K562 (cell line): ENCODE data around the gene QKI. TPM values are rescaled to one million over a fixed set of nuclear protein-coding genes. Genes with fewer than 3 reads are reported as not detected.

Source experiments
- ATAC-seq: fragments of 200-7000 bp; cut with Tn5 transposase; 3 replicates; pipeline ENCODE4 v1.9.1; 2020; ENCODE audit warnings: moderate library complexity
- BruUV-seq: library from RNA; stranded (reverse); fragments of 400-500 nt; replicated peaks from 2 replicates; lab custom pipeline; 2021; lab: Mats Ljungman, UMichigan
- CTCF ChIA-PET: fragments of 300-600 bp; formaldehyde crosslinking; extraction: SDS; loops from one replicate; lab custom pipeline; 2021; ENCODE audit warnings: low intra/inter-chr PET ratio; lab: Yijun Ruan, JAX
- POLR2A ChIA-PET: fragments of 300-600, 350-650 bp; sonication (Branson Sonifier 250); formaldehyde crosslinking; extraction: SDS; loops from one replicate; lab custom pipeline; 2021; ENCODE audit warnings: antibody characterized with exemption, inconsistent platforms; lab: Yijun Ruan, JAX
- DNase-seq, 4 experiments: peaks; one replicate each; pipeline versions ENCODE4 v3.0.0 to v3.0.0-alpha.2; 2011 to 2018; ENCODE audit warnings: low spot score in 3 of 4, mixed read lengths in 3 of 4; ENCODE audit errors: extremely low read depth in 1 of 4
- FAIRE-seq: peaks from 2 replicates; lab custom pipeline; 2011; peaks lifted over from hg19 to GRCh38; lab: Jason Lieb, UNC
- H2AFZ ChIP-seq: 2 replicates; pipeline ENCODE4 v1.6.0; 2011; ENCODE audit warnings: low read depth, low read length, control low read depth, inconsistent platforms
- H3K27ac ChIP-seq: fragments of 200-600 bp; 3 replicates; pipeline ENCODE4 v1.8.0; 2011; ENCODE audit warnings: low read depth, mild to moderate bottlenecking, control low read depth, inconsistent platforms, low read length, moderate library complexity, mixed read lengths; ENCODE audit errors: extremely low read depth
- H3K27me3 ChIP-seq, 2 experiments: fragments of 300-600 bp in 1 of 2; 2 replicates in 1 of 2; 3 replicates in 1 of 2; pipeline versions ENCODE4 v1.6.0 to v1.8.0; 2011; ENCODE audit warnings: inconsistent platforms in 2 of 2, low read length in 2 of 2, mild to moderate bottlenecking in 1 of 2, mixed read lengths in 1 of 2, moderate library complexity in 1 of 2; ENCODE audit not compliant: control insufficient read depth in 2 of 2, insufficient read depth in 2 of 2
- H3K36me3 ChIP-seq: fragments of 300-600 bp; 3 replicates; pipeline ENCODE4 v1.8.0; 2011; ENCODE audit warnings: mild to moderate bottlenecking, low read length, inconsistent platforms; ENCODE audit not compliant: control insufficient read depth, insufficient read depth
- H3K4me1 ChIP-seq, 2 experiments: fragments of 200-600 bp in 1 of 2; replicated peaks in 1 of 2; 2 replicates in 1 of 2; 3 replicates in 1 of 2; pipeline versions ENCODE4 v1.5.1 to v1.8.0; 2011; ENCODE audit warnings: inconsistent platforms in 2 of 2, low read length in 2 of 2, mild to moderate bottlenecking in 1 of 2, mixed read lengths in 1 of 2, moderate library complexity in 1 of 2; ENCODE audit not compliant: control insufficient read depth in 2 of 2, insufficient read depth in 2 of 2
- H3K4me2 ChIP-seq: 2 replicates; pipeline ENCODE4 v1.6.1; 2011; ENCODE audit warnings: low read length, control low read depth, inconsistent platforms, mixed read lengths; ENCODE audit not compliant: insufficient read depth
- H3K4me3 ChIP-seq: fragments of 200-600 bp; sonication (generic), shearing (Covaris generic); 2 replicates; pipeline ENCODE4 v1.5.1; 2016; ENCODE audit warnings: control low read depth, inconsistent platforms
- H3K79me2 ChIP-seq: fragments of 200-600 bp; 3 replicates; pipeline ENCODE4 v1.8.0; 2011; ENCODE audit warnings: low read length, inconsistent platforms; ENCODE audit not compliant: control insufficient read depth, insufficient read depth
- H3K9ac ChIP-seq, 2 experiments: 2 replicates each; pipeline versions ENCODE4 v1.6.0 to v1.6.1; 2011; ENCODE audit warnings: low read depth in 2 of 2, low read length in 2 of 2, control low read depth in 1 of 2, inconsistent platforms in 1 of 2, mild to moderate bottlenecking in 1 of 2, mixed read lengths in 1 of 2; ENCODE audit not compliant: insufficient read depth in 1 of 2
- H3K9me1 ChIP-seq: one replicate; pipeline ENCODE4 v1.6.0; 2011; ENCODE audit warnings: inconsistent platforms, mild to moderate bottlenecking, low read length, moderate library complexity; ENCODE audit not compliant: control insufficient read depth, insufficient read depth
- H3K9me3 ChIP-seq: replicated peaks from 2 replicates; pipeline ENCODE4 v1.5.1; 2011; ENCODE audit warnings: low read depth, low read length, inconsistent platforms; ENCODE audit not compliant: control insufficient read depth, insufficient read depth
- H4K20me1 ChIP-seq: replicated peaks from 2 replicates; pipeline ENCODE4 v1.6.1; 2011; ENCODE audit warnings: low read length, inconsistent platforms, mixed read lengths; ENCODE audit not compliant: control insufficient read depth, insufficient read depth
- MYC ChIP-seq, 2 experiments: fragments of 250-450 bp in 1 of 2; sonication (Bioruptor Pico) in 1 of 2; IDR thresholded peaks; 2 replicates each; pipeline versions ENCODE4 v1.5.1 to v1.6.1; 2012 to 2021; ENCODE audit warnings: low read depth in 2 of 2, borderline replicate concordance in 1 of 2, improper control_type of control experiment in 1 of 2, low read length in 1 of 2, mild to moderate bottlenecking in 1 of 2, moderate library complexity in 1 of 2
- SREBF2 ChIP-seq: sonication (generic); formaldehyde crosslinking; IDR thresholded peaks from 2 replicates; pipeline ENCODE4 v1.4.0; 2020; ENCODE audit warnings: mild to moderate bottlenecking, missing genetic modification reagents
- WGBS: fragments of 100-300 bp; shearing (Covaris generic); methylation state at CpG from one replicate; pipeline ENCODE4 v1.1.6; 2016; ENCODE audit warnings: low coverage, mixed read lengths; ENCODE audit not compliant: insufficient coverage; ENCODE audit errors: missing lambda C conversion rate; 5-methylcytosine and 5-hydroxymethylcytosine counted together
- in situ Hi-C: fragments of 300-500 bp; cut with MboI; formaldehyde crosslinking; loops from 4 replicates; pipeline ENCODE4 v1.15.0; 2018; ENCODE audit warnings: inconsistent platforms, mixed read lengths
- intact Hi-C: fragments of 100-400 bp; cut with micrococcal nuclease; formaldehyde crosslinking; loops from 2 replicates; pipeline ENCODE4 v1.14.2; 2022
- polyA plus RNA-seq, 8 experiments: library from polyadenylated mRNA; depleted of rRNA in 4 of 8; stranded (reverse) in 5 of 8; unstranded in 3 of 8; fragments of >200 nt; fragmentation: Nextera tagmentation in 2 of 8; fragmentation: Illumina TruSeq in 1 of 8; extraction: Ambion mirVana in 2 of 8; extraction: Trizol in 1 of 8; gene quantifications; 2 replicates each; pipeline versions ENCODE4 v1.2.1 to v1.2.3, GENCODE V29; 2011 to 2014; ENCODE audit warnings: inconsistent platforms in 1 of 8, missing spikeins in 1 of 8
- total RNA-seq, 7 experiments: library from RNA; depleted of rRNA in 6 of 7; stranded (reverse); fragments of >200 nt in 6 of 7; fragmentation: Illumina TruSeq in 2 of 7; extraction: Trizol in 2 of 7; gene quantifications; 2 replicates each; pipeline versions ENCODE4 v1.2.1 to v1.2.3, GENCODE V29; 2011 to 2021; ENCODE audit warnings: low replicate concordance in 1 of 7
- TF ChIP-seq, protein P1 (sequence below), 2 experiments: fragments of 450-650 bp in 1 of 2; IDR thresholded peaks; 2 replicates each; pipeline ENCODE4 v1.6.1; 2011 to 2017; ENCODE audit warnings: low read depth in 2 of 2, antibody characterized with exemption in 1 of 2, borderline replicate concordance in 1 of 2, low read length in 1 of 2, mild to moderate bottlenecking in 1 of 2, mixed read lengths in 1 of 2; ENCODE audit not compliant: control insufficient read depth in 1 of 2
- TF ChIP-seq, protein P2 (sequence below): fragments of 200-600 bp; sonication (generic); IDR thresholded peaks from one replicate; pipeline ENCODE4 v1.6.1; 2012; ENCODE audit warnings: mild to moderate bottlenecking, low read depth, low read length, inconsistent platforms

Gene QKI
- total and polyA plus RNA-seq, 9 of the 15 experiments (the other 6 are each of a cell fraction or from before 2014, with no cell fraction given) = 20.4 to 215 (median 123) TPM

DNA sequence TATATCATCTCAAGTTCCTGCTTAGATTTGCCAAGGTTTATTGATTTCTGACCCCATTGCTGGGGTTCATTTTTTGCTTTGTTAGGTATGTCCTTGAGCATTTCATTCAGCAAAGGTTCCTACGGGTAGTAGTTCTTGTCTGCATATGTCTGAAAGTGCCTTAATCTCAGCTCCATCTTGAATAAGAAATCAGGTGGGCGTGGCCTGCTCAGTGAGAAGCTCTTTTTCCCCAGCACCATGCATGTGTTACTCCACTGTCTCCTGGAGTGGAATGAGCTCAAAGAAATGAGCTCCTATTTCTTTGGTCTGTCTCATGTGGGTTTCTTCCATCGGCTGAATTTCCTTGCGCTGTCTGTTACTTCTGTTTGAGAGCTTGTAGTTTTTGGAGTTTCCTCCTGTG, 201.9 kb downstream of the QKI start (continued):
- TF ChIP-seq, protein P1, sequence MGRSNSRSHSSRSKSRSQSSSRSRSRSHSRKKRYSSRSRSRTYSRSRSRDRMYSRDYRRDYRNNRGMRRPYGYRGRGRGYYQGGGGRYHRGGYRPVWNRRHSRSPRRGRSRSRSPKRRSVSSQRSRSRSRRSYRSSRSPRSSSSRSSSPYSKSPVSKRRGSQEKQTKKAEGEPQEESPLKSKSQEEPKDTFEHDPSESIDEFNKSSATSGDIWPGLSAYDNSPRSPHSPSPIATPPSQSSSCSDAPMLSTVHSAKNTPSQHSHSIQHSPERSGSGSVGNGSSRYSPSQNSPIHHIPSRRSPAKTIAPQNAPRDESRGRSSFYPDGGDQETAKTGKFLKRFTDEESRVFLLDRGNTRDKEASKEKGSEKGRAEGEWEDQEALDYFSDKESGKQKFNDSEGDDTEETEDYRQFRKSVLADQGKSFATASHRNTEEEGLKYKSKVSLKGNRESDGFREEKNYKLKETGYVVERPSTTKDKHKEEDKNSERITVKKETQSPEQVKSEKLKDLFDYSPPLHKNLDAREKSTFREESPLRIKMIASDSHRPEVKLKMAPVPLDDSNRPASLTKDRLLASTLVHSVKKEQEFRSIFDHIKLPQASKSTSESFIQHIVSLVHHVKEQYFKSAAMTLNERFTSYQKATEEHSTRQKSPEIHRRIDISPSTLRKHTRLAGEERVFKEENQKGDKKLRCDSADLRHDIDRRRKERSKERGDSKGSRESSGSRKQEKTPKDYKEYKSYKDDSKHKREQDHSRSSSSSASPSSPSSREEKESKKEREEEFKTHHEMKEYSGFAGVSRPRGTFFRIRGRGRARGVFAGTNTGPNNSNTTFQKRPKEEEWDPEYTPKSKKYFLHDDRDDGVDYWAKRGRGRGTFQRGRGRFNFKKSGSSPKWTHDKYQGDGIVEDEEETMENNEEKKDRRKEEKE (IDR thresholded peaks at IDR 0.05; ENCODE audit: borderline replicate concordance in 1 of 2, control insufficient read depth in 1 of 2, low read depth in 2 of 2, low read length in 1 of 2) = no peak
- no peak for TF ChIP-seq SREBF2 (CRISPR knock-in tag)

DNA sequence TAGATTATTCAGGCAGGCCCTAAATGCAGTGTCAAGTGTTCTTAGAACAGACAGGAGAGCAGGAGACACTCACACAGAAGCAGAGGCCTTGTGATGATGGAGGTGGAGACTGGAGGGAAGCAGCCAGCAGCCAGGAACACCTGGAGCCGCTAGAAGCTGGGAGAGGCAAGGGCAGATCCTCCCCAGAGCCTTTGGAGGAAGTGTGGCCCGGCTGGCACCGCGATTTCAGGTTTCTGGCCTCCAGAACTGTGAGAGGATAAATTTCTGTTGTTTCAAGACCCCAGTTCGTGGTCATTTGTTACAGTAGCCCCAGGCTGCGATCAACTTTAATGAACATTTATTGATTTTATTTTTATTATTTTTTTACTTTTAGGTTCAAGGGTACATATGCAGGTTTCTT, 203.0 kb downstream of the QKI start:
- Histone ChIP-seq H3K4me2 (no peak overlapping the region), H3K79me2 (no peaks in the 10 kb centered on the region), H3K36me3 (no peaks in the 10 kb centered on the region), H3K27ac (no peak overlapping the region), H4K20me1 (no peaks in the 10 kb centered on the region), H3K9me1 (no peaks in the 10 kb centered on the region), H3K9me3 (no peaks in the 10 kb centered on the region), H2AFZ (no peak overlapping the region), H3K9ac (no peak overlapping the region), H3K4me1 (no peaks in the 10 kb centered on the region), H3K27me3 (no peaks in the 10 kb centered on the region; a peak in 1 of 5 replicates), H3K4me3 (no peak overlapping the region)
- FAIRE-seq (no peak), DNase-seq (no peak), ATAC-seq (no peak)
- ChIA-PET CTCF (no interaction called here), POLR2A (interaction anchor here (0.6 kb wide), 1 partner anchor 106 kb away, joined by 3 read pairs; no protein-coding TSS in a partner anchor)
- in situ Hi-C loops = no loop called here
- no TSS peak for BruUV-seq
- 29% methylated on average over 6 of the region's 6 CpGs for WGBS
- intact Hi-C loops = loop anchor here (10.0 kb wide), 1 partner anchor 433 kb away; no protein-coding TSS in a partner anchor
- no peak for TF ChIP-seq MYC (IDR thresholded peaks at IDR 0.05; ENCODE audit: low read depth, low read length)
- no peak for TF ChIP-seq MYC (CRISPR knock-in tag; IDR thresholded peaks at IDR 0.05; ENCODE audit: borderline replicate concordance, low read depth)
- TF ChIP-seq, protein P2, sequence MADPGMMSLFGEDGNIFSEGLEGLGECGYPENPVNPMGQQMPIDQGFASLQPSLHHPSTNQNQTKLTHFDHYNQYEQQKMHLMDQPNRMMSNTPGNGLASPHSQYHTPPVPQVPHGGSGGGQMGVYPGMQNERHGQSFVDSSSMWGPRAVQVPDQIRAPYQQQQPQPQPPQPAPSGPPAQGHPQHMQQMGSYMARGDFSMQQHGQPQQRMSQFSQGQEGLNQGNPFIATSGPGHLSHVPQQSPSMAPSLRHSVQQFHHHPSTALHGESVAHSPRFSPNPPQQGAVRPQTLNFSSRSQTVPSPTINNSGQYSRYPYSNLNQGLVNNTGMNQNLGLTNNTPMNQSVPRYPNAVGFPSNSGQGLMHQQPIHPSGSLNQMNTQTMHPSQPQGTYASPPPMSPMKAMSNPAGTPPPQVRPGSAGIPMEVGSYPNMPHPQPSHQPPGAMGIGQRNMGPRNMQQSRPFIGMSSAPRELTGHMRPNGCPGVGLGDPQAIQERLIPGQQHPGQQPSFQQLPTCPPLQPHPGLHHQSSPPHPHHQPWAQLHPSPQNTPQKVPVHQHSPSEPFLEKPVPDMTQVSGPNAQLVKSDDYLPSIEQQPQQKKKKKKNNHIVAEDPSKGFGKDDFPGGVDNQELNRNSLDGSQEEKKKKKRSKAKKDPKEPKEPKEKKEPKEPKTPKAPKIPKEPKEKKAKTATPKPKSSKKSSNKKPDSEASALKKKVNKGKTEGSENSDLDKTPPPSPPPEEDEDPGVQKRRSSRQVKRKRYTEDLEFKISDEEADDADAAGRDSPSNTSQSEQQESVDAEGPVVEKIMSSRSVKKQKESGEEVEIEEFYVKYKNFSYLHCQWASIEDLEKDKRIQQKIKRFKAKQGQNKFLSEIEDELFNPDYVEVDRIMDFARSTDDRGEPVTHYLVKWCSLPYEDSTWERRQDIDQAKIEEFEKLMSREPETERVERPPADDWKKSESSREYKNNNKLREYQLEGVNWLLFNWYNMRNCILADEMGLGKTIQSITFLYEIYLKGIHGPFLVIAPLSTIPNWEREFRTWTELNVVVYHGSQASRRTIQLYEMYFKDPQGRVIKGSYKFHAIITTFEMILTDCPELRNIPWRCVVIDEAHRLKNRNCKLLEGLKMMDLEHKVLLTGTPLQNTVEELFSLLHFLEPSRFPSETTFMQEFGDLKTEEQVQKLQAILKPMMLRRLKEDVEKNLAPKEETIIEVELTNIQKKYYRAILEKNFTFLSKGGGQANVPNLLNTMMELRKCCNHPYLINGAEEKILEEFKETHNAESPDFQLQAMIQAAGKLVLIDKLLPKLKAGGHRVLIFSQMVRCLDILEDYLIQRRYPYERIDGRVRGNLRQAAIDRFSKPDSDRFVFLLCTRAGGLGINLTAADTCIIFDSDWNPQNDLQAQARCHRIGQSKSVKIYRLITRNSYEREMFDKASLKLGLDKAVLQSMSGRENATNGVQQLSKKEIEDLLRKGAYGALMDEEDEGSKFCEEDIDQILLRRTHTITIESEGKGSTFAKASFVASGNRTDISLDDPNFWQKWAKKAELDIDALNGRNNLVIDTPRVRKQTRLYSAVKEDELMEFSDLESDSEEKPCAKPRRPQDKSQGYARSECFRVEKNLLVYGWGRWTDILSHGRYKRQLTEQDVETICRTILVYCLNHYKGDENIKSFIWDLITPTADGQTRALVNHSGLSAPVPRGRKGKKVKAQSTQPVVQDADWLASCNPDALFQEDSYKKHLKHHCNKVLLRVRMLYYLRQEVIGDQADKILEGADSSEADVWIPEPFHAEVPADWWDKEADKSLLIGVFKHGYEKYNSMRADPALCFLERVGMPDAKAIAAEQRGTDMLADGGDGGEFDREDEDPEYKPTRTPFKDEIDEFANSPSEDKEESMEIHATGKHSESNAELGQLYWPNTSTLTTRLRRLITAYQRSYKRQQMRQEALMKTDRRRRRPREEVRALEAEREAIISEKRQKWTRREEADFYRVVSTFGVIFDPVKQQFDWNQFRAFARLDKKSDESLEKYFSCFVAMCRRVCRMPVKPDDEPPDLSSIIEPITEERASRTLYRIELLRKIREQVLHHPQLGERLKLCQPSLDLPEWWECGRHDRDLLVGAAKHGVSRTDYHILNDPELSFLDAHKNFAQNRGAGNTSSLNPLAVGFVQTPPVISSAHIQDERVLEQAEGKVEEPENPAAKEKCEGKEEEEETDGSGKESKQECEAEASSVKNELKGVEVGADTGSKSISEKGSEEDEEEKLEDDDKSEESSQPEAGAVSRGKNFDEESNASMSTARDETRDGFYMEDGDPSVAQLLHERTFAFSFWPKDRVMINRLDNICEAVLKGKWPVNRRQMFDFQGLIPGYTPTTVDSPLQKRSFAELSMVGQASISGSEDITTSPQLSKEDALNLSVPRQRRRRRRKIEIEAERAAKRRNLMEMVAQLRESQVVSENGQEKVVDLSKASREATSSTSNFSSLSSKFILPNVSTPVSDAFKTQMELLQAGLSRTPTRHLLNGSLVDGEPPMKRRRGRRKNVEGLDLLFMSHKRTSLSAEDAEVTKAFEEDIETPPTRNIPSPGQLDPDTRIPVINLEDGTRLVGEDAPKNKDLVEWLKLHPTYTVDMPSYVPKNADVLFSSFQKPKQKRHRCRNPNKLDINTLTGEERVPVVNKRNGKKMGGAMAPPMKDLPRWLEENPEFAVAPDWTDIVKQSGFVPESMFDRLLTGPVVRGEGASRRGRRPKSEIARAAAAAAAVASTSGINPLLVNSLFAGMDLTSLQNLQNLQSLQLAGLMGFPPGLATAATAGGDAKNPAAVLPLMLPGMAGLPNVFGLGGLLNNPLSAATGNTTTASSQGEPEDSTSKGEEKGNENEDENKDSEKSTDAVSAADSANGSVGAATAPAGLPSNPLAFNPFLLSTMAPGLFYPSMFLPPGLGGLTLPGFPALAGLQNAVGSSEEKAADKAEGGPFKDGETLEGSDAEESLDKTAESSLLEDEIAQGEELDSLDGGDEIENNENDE = no peak
